ENCODE data around the gene PGP.

The PGP gene

GRCh38 chr16:2187212-2187611, 27.4 kb downstream of the PGP start:
- no peak overlapping the region for H3K27ac Mint-ChIP-seq (ENCODE audit: low read depth)
- H3K36me3 Mint-ChIP-seq (ENCODE audit: insufficient read depth): peaks cover 2% of the 10 kb centered on the region

GRCh38 chr16:2186505-2186904, 28.1 kb downstream of the PGP start:
- no peak overlapping the region for H3K27ac Mint-ChIP-seq (ENCODE audit: low read depth)
- ATAC-seq (replicated peaks; ENCODE audit: extremely low read depth, poor library complexity, severe bottlenecking): no peak
- H3K36me3 Mint-ChIP-seq (ENCODE audit: insufficient read depth): peaks cover 2% of the 10 kb centered on the region
- H3K27me3 Mint-ChIP-seq: no peaks in the 10 kb centered on the region
- no peaks in the 10 kb centered on the region for H3K9me3 Mint-ChIP-seq
- peaks cover 9% of the 10 kb centered on the region for H3K4me1 Mint-ChIP-seq
- no peak for DNase-seq (ENCODE audit: low spot score in 2 of 2)
- H3K4me3 Mint-ChIP-seq: no peak overlapping the region

More at GRCh38 chr16:2187212-2187611, 27.4 kb downstream of the PGP start:
- H3K4me1 Mint-ChIP-seq: peaks cover 3% of the 10 kb centered on the region
- DNase-seq (ENCODE audit: low spot score in 2 of 2) (no peak), ATAC-seq (replicated peaks; ENCODE audit: extremely low read depth, poor library complexity, severe bottlenecking) (no peak)
- H3K4me3 Mint-ChIP-seq: no peak overlapping the region
- H3K9me3 Mint-ChIP-seq: no peaks in the 10 kb centered on the region
- H3K27me3 Mint-ChIP-seq: no peaks in the 10 kb centered on the region

GRCh38 chr16:2186064-2186463, 28.6 kb downstream of the PGP start:
- no peak for ATAC-seq (replicated peaks; ENCODE audit: extremely low read depth, poor library complexity, severe bottlenecking)
- peaks cover 2% of the 10 kb centered on the region for H3K36me3 Mint-ChIP-seq (ENCODE audit: insufficient read depth)
- no peak for DNase-seq (ENCODE audit: low spot score in 2 of 2)
- no peak overlapping the region for H3K27ac Mint-ChIP-seq (ENCODE audit: low read depth)
- no peak overlapping the region for H3K4me3 Mint-ChIP-seq
- no peaks in the 10 kb centered on the region for H3K27me3 Mint-ChIP-seq
- no peaks in the 10 kb centered on the region for H3K9me3 Mint-ChIP-seq
- peaks cover 9% of the 10 kb centered on the region for H3K4me1 Mint-ChIP-seq

GRCh38 chr16:2184962-2185361, 29.7 kb downstream of the PGP start:
- Mint-ChIP-seq H3K9me3 (no peaks in the 10 kb centered on the region), H3K27ac (ENCODE audit: low read depth) (no peak overlapping the region), H3K27me3 (no peaks in the 10 kb centered on the region), H3K36me3 (ENCODE audit: insufficient read depth) (peaks cover 2% of the 10 kb centered on the region), H3K4me1 (peaks cover 9% of the 10 kb centered on the region), H3K4me3 (no peak overlapping the region)
- DNase-seq (ENCODE audit: low spot score in 2 of 2) (no peak), ATAC-seq (replicated peaks; ENCODE audit: extremely low read depth, poor library complexity, severe bottlenecking) (no peak)

DNA sequence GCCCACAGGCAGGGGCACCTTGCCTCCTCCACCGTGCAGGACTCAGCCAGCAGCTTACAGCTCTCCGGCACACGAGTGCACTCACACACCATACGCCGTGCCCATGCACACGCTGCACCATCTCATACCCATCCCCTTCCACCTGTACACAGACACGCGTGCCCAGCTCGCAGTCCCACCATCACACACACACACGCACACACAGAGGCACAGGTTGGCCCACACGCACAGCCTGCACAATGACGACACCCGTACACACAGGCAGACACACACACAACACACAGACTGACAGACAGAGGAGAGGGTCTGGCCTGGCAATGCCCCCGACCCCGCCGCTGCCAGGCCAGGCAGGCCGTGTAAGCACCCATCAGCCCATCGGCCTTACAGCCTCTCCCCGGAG, 30.3 kb downstream of the PGP start:
- no peaks in the 10 kb centered on the region for H3K27me3 Mint-ChIP-seq
- H3K27ac Mint-ChIP-seq (ENCODE audit: low read depth): no peak overlapping the region
- DNase-seq (ENCODE audit: low spot score in 2 of 2): no peak
- peaks cover 2% of the 10 kb centered on the region for H3K36me3 Mint-ChIP-seq (ENCODE audit: insufficient read depth)
- H3K4me1 Mint-ChIP-seq: peaks cover 9% of the 10 kb centered on the region
- no peak for ATAC-seq (replicated peaks; ENCODE audit: extremely low read depth, poor library complexity, severe bottlenecking)
- H3K9me3 Mint-ChIP-seq: no peaks in the 10 kb centered on the region
- no peak overlapping the region for H3K4me3 Mint-ChIP-seq

GRCh38 chr16:2183671-2184070, 31.0 kb downstream of the PGP start:
- H3K4me1 Mint-ChIP-seq: peaks cover 9% of the 10 kb centered on the region

DNA sequence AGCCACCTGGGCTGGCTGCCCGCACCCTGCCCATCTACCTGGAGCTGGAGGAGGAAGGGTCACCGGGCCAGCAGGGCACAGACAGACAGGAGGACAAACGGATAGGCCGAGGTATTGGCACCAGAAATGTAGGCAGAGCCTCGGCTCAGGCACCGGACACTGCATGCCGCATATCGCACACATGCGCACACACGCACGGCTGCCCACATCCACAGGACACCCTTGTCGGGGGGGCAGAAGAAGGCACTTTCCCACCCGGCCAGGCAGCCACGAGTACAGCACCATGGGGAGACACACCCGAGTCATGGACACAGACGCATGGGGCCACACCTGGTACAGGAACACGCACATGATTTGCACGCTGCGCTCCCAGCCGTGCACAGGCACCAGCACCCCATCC, 32.7 kb downstream of the PGP start:
- H3K9me3 Mint-ChIP-seq: no peaks in the 10 kb centered on the region
- no peak overlapping the region for H3K27ac Mint-ChIP-seq (ENCODE audit: low read depth)
- DNase-seq (ENCODE audit: low spot score in 2 of 2): no peak
- H3K36me3 Mint-ChIP-seq (ENCODE audit: insufficient read depth): peaks cover 6% of the 10 kb centered on the region
- no peaks in the 10 kb centered on the region for H3K27me3 Mint-ChIP-seq
- H3K4me1 Mint-ChIP-seq: peaks cover 9% of the 10 kb centered on the region
- ATAC-seq (replicated peaks; ENCODE audit: extremely low read depth, poor library complexity, severe bottlenecking): no peak
- H3K4me3 Mint-ChIP-seq: no peak overlapping the region

More at GRCh38 chr16:2183671-2184070, 31.0 kb downstream of the PGP start:
- no peak overlapping the region for H3K27ac Mint-ChIP-seq (ENCODE audit: low read depth)
- no peak overlapping the region for H3K4me3 Mint-ChIP-seq
- H3K36me3 Mint-ChIP-seq (ENCODE audit: insufficient read depth): peaks cover 5% of the 10 kb centered on the region
- H3K9me3 Mint-ChIP-seq: no peaks in the 10 kb centered on the region
- ATAC-seq (replicated peaks; ENCODE audit: extremely low read depth, poor library complexity, severe bottlenecking) (no peak), DNase-seq (ENCODE audit: low spot score in 2 of 2) (no peak)
- no peaks in the 10 kb centered on the region for H3K27me3 Mint-ChIP-seq

GRCh38 chr16:2180962-2181923, 33.4 kb downstream of the PGP start:
- H3K4me3 Mint-ChIP-seq: no peak overlapping the region
- DNase-seq (ENCODE audit: low spot score in 2 of 2) (no peak), ATAC-seq (replicated peaks; ENCODE audit: extremely low read depth, poor library complexity, severe bottlenecking) (no peak)
- H3K4me1 Mint-ChIP-seq: peaks cover 9% of the 10 kb centered on the region
- H3K27me3 Mint-ChIP-seq: no peaks in the 10 kb centered on the region
- no peak overlapping the region for H3K27ac Mint-ChIP-seq (ENCODE audit: low read depth)
- H3K36me3 Mint-ChIP-seq (ENCODE audit: insufficient read depth): peaks cover 5% of the 10 kb centered on the region
- H3K9me3 Mint-ChIP-seq: no peaks in the 10 kb centered on the region

DNA sequence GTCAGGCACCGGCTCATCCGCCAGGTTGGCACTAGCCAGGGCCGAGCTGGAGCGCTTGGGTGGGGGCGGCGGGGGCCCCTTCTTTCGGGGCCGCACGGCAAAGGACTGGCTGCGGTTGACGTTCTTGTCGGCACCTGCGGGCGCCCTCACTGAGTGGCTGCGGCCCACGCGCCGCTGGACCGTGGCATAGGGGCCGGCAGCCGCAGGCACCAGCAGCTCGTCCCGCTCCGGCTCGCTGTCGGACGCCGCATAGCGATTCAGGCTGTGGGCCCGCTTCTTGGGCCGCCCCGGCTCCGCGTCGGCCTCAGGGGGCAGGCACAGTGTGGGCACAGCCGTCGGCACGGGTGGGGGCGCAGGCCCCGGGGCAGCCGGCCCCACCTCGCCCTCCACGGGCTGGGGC, 34.2 kb downstream of the PGP start:
- Mint-ChIP-seq H3K4me1 (peaks cover 9% of the 10 kb centered on the region), H3K27me3 (no peaks in the 10 kb centered on the region), H3K36me3 (ENCODE audit: insufficient read depth) (peaks cover 4% of the 10 kb centered on the region), H3K27ac (ENCODE audit: low read depth) (no peak overlapping the region), H3K4me3 (no peak overlapping the region), H3K9me3 (no peaks in the 10 kb centered on the region)
- ATAC-seq (replicated peaks; ENCODE audit: extremely low read depth, poor library complexity, severe bottlenecking) (no peak), DNase-seq (ENCODE audit: low spot score in 2 of 2) (no peak)

GRCh38 chr16:2179576-2179975, 35.1 kb downstream of the PGP start:
- H3K27ac Mint-ChIP-seq (ENCODE audit: low read depth): no peak overlapping the region
- ATAC-seq (replicated peaks; ENCODE audit: extremely low read depth, poor library complexity, severe bottlenecking) (no peak), DNase-seq (ENCODE audit: low spot score in 2 of 2) (no peak)
- peaks cover 9% of the 10 kb centered on the region for H3K4me1 Mint-ChIP-seq
- H3K4me3 Mint-ChIP-seq: no peak overlapping the region
- H3K9me3 Mint-ChIP-seq: no peaks in the 10 kb centered on the region
- peaks cover 4% of the 10 kb centered on the region for H3K36me3 Mint-ChIP-seq (ENCODE audit: insufficient read depth)
- no peaks in the 10 kb centered on the region for H3K27me3 Mint-ChIP-seq

DNA sequence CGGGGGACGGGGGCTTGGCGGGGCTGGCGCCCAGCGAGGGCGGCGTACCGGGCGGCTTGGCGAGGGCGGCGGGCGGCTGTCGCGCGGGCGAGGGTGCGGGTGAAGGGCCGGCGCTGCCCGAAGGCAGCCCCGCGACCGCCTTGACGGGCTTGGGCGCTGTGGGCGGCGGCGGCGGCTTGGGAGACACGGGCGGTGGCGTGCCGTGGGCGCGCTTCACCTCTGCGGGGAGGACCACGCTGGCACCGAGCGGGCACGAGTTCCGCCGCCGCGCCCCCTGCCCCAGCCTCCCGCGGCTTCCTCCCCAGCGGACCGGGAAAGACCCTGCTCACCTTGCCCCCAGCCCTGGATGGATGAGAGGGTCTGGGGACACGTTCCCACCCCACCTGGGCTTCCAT, 35.5 kb downstream of the PGP start:
- Mint-ChIP-seq H3K9me3 (no peaks in the 10 kb centered on the region), H3K36me3 (ENCODE audit: insufficient read depth) (peaks cover 6% of the 10 kb centered on the region), H3K27me3 (no peaks in the 10 kb centered on the region), H3K4me1 (peaks cover 9% of the 10 kb centered on the region), H3K27ac (ENCODE audit: low read depth) (no peak overlapping the region), H3K4me3 (no peak overlapping the region)
- no peak for ATAC-seq (replicated peaks; ENCODE audit: extremely low read depth, poor library complexity, severe bottlenecking)
- DNase-seq (ENCODE audit: low spot score in 2 of 2): no peak

- H3K36me3 Mint-ChIP-seq (ENCODE audit: insufficient read depth): peaks cover 6% of the 10 kb centered on the region
- DNase-seq (ENCODE audit: low spot score in 2 of 2) (no peak), ATAC-seq (replicated peaks; ENCODE audit: extremely low read depth, poor library complexity, severe bottlenecking) (no peak)
- H3K27me3 Mint-ChIP-seq: no peaks in the 10 kb centered on the region
- H3K4me1 Mint-ChIP-seq: peaks cover 9% of the 10 kb centered on the region
- no peak overlapping the region for H3K27ac Mint-ChIP-seq (ENCODE audit: low read depth)
- no peaks in the 10 kb centered on the region for H3K9me3 Mint-ChIP-seq
- H3K4me3 Mint-ChIP-seq: no peak overlapping the region
Observed at GRCh38 chr16:2178321-2179106, 36.1 kb downstream of the PGP start.

- no peaks in the 10 kb centered on the region for H3K9me3 Mint-ChIP-seq
- ATAC-seq (replicated peaks; ENCODE audit: extremely low read depth, poor library complexity, severe bottlenecking): no peak
- peaks cover 9% of the 10 kb centered on the region for H3K4me1 Mint-ChIP-seq
- H3K36me3 Mint-ChIP-seq (ENCODE audit: insufficient read depth): peaks cover 6% of the 10 kb centered on the region
- no peak overlapping the region for H3K4me3 Mint-ChIP-seq
- no peaks in the 10 kb centered on the region for H3K27me3 Mint-ChIP-seq
- DNase-seq (ENCODE audit: low spot score in 2 of 2): no peak
- H3K27ac Mint-ChIP-seq (ENCODE audit: low read depth): no peak overlapping the region
Observed at GRCh38 chr16:2177561-2177960, 37.1 kb downstream of the PGP start.
